Caco-2 (cell line): Measurements from ENCODE around the gene TAS1R3. TPM values are rescaled to one million over a fixed set of nuclear protein-coding genes. Genes with fewer than 3 reads are reported as not detected.

Source experiments
- BruUV-seq: library from RNA; stranded (reverse); fragments of 400-500 nt; replicated peaks from 2 replicates; lab custom pipeline; 2021; lab: Mats Ljungman, UMichigan
- CTCF ChIA-PET: fragments of 300-600 bp; sonication (Branson Sonifier 250); formaldehyde crosslinking; loops from one replicate; lab custom pipeline; 2022; ENCODE audit warnings: antibody characterized with exemption; lab: Charles Lee
- POLR2A ChIA-PET: fragments of 300-600 bp; sonication (Branson Sonifier 250); formaldehyde crosslinking; loops from one replicate; lab custom pipeline; 2022; ENCODE audit warnings: antibody characterized with exemption; lab: Charles Lee
- DNase-seq, 2 experiments: peaks; one replicate each; pipeline versions ENCODE4 v3.0.0 to v3.0.0-alpha.2; 2020 to 2022
- H3K27me3 ChIP-seq: replicated peaks from 2 replicates; pipeline ENCODE4 v1.6.0; 2011; ENCODE audit warnings: low read length; ENCODE audit not compliant: control insufficient read depth, insufficient read depth
- H3K36me3 ChIP-seq: 2 replicates; pipeline ENCODE4 v1.5.1; 2011; ENCODE audit warnings: low read length; ENCODE audit not compliant: control insufficient read depth, insufficient read depth
- H3K4me1 ChIP-seq: fragments of 250-450 bp; sonication (Bioruptor Pico); 2 replicates; pipeline ENCODE4 v1.5.1; 2020; ENCODE audit warnings: mild to moderate bottlenecking
- H3K4me3 ChIP-seq: 2 replicates; pipeline ENCODE4 v1.5.1; 2011; ENCODE audit warnings: low read depth, mild to moderate bottlenecking, control low read depth, low read length
- H3K9me3 ChIP-seq: fragments of 250-450 bp; sonication (Bioruptor Pico); 2 replicates; pipeline ENCODE4 v1.5.1; 2020; ENCODE audit warnings: mild to moderate bottlenecking, moderate library complexity
- H3K27ac Mint-ChIP-seq: one replicate; pipeline ENCODE4 v1.8.0; 2022; ENCODE audit warnings: mixed read lengths; ENCODE audit not compliant: unreplicated experiment
- H3K27me3 Mint-ChIP-seq: one replicate; pipeline ENCODE4 v1.8.0; 2022; ENCODE audit warnings: mixed read lengths; ENCODE audit not compliant: insufficient read depth, unreplicated experiment
- H3K36me3 Mint-ChIP-seq: one replicate; pipeline ENCODE4 v1.8.0; 2022; ENCODE audit warnings: mild to moderate bottlenecking, mixed read lengths; ENCODE audit not compliant: insufficient read depth, unreplicated experiment
- H3K4me1 Mint-ChIP-seq: one replicate; pipeline ENCODE4 v1.8.0; 2022; ENCODE audit warnings: low read depth, mixed read lengths; ENCODE audit not compliant: unreplicated experiment
- H3K4me3 Mint-ChIP-seq: one replicate; pipeline ENCODE4 v1.8.0; 2022; ENCODE audit warnings: mild to moderate bottlenecking, moderate library complexity, mixed read lengths; ENCODE audit not compliant: unreplicated experiment
- H3K9me3 Mint-ChIP-seq: one replicate; pipeline ENCODE4 v1.8.0; 2022; ENCODE audit warnings: mixed read lengths; ENCODE audit not compliant: unreplicated experiment
- CTCF ChIP-seq, 2 experiments: fragments of 200-600 bp in 1 of 2; IDR thresholded peaks; 1 replicate in 1 of 2; 2 replicates in 1 of 2; pipeline versions ENCODE4 v1.5.1 to v1.8.0; 2011 to 2022; ENCODE audit warnings: antibody characterized with exemption in 1 of 2, control low read depth in 1 of 2, inconsistent platforms in 1 of 2, low read depth in 1 of 2, low read length in 1 of 2, mild to moderate bottlenecking in 1 of 2, moderate library complexity in 1 of 2; ENCODE audit not compliant: insufficient read depth in 1 of 2, severe bottlenecking in 1 of 2, unreplicated experiment in 1 of 2
- intact Hi-C: fragments of 100-400 bp; cut with micrococcal nuclease; formaldehyde crosslinking; loops from one replicate; pipeline ENCODE4 v1.10.0; 2022; ENCODE audit not compliant: unreplicated experiment
- microRNA-seq: library from miRNA; unstranded; fragments of <30 nt; microRNA quantifications from one replicate; pipeline ENCODE4 v1.2.0, GENCODE V29; 2022
- total RNA-seq: library from RNA; stranded (reverse); gene quantifications from 2 replicates; pipeline ENCODE4 v1.2.3, GENCODE V29; 2022

TAS1R3 gene
- total RNA-seq, 1 experiment from 2014 or later = 0.29 TPM

DNA sequence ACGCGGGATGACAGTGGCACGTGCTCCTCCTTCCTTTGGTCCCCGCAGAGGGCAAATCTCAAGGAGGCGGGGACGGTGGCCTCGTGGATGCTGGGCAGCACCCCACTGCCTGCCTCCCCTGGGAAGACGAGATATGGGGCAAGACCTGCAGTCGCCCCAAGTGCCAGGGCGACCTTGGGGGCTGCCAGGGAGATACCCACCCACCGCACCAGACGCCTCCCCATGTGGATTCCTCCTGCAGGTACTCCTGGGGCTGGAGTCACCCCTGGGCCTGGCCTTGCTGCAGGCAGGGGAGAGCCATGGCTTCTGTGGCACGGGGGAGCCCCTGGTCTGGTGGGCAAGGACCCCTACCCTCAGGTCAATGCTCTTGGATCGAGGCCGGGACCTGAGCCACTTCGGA lies 49.8 kb downstream of the TAS1R3 start:
- Histone ChIP-seq H3K27me3 (no peaks in the 10 kb centered on the region), H3K9me3 (no peaks in the 10 kb centered on the region), H3K4me1 (no peaks in the 10 kb centered on the region), H3K4me3 (no peak overlapping the region), H3K36me3 (peaks cover 2% of the 10 kb centered on the region; the same call in 1 of the 2 replicates)
- Mint-ChIP-seq H3K4me1 (no peaks in the 10 kb centered on the region), H3K36me3 (peaks cover 15% of the 10 kb centered on the region), H3K4me3 (no peak overlapping the region), H3K27ac (no peak overlapping the region), H3K27me3 (no peaks in the 10 kb centered on the region), H3K9me3 (peaks cover 8% of the 10 kb centered on the region)
- ChIA-PET POLR2A (no interaction called here), CTCF (no interaction called here)
- no TSS peak for BruUV-seq
- intact Hi-C loops = no loop called here
- TF ChIP-seq CTCF (IDR thresholded peaks at IDR 0.05; ENCODE audit: insufficient read depth in 1 of 2, low read depth in 1 of 2, low read length in 1 of 2, severe bottlenecking in 1 of 2, unreplicated experiment in 1 of 2) = no peak
- DNase-seq = no peak

DNA sequence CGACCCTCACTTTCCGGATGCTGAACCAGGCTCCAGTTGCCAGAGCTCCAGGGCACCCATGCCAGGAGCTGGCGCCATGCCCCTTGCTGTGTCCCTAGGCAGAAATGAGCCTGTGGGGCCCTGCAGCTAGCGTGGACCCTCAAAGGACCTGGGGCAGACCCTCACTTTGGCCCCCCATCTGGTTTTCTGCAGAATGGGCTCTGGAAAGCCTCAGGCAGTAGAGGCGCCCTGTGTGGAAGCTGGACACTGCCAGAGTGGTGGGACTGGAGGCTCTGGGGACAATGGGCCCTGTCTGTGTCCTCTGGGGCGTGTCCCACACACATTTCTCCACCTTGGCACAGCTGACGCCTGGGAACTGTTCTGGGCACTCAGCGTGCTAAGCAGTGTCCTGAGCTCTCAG lies 50.2 kb downstream of the TAS1R3 start:
- Histone ChIP-seq H3K27me3 (no peaks in the 10 kb centered on the region), H3K9me3 (no peaks in the 10 kb centered on the region), H3K36me3 (peaks cover 2% of the 10 kb centered on the region; the same call in 1 of the 2 replicates), H3K4me3 (no peak overlapping the region), H3K4me1 (no peaks in the 10 kb centered on the region)
- Mint-ChIP-seq H3K27me3 (no peaks in the 10 kb centered on the region), H3K4me1 (no peaks in the 10 kb centered on the region), H3K9me3 (peaks cover 8% of the 10 kb centered on the region), H3K27ac (no peak overlapping the region), H3K36me3 (peaks cover 19% of the 10 kb centered on the region), H3K4me3 (no peak overlapping the region)
- no peak for DNase-seq
- intact Hi-C loops = no loop called here
- no peak for TF ChIP-seq CTCF (IDR thresholded peaks at IDR 0.05; ENCODE audit: insufficient read depth in 1 of 2, low read depth in 1 of 2, low read length in 1 of 2, severe bottlenecking in 1 of 2, unreplicated experiment in 1 of 2)
- no TSS peak for BruUV-seq
- CTCF ChIA-PET = no interaction called here
- POLR2A ChIA-PET = no interaction called here

Small RNA genes within 50 kb of the gene (microRNA-seq; reads per million reads assigned to microRNA genes)
- gene MIR6726 = 1.5 reads per million
- gene MIR6727 = 0.93 reads per million
- gene MIR6808 = 1.1 reads per million

Other genes starting within 250 kb of the TAS1R3 start
- 12.9 and 14.0 TPM in 2 replicates for gene C1orf159, start 215.2 kb upstream of the TAS1R3 start, total RNA-seq
- gene TTLL10, start 157.4 kb upstream of the TAS1R3 start, total RNA-seq = 0.29 and 1.2 TPM in 2 replicates
- gene TNFRSF18, start 124.7 kb upstream of the TAS1R3 start, total RNA-seq = not detected in 2 replicates
- not detected in 2 replicates for gene TNFRSF4, start 117.1 kb upstream of the TAS1R3 start, total RNA-seq
- gene SDF4, start 99.3 kb upstream of the TAS1R3 start, total RNA-seq = 138 and 140 TPM in 2 replicates
- gene B3GALT6, start 99.0 kb upstream of the TAS1R3 start, total RNA-seq = 24.8 and 25.3 TPM in 2 replicates
- gene C1QTNF12, start 84.6 kb upstream of the TAS1R3 start, total RNA-seq = 3.4 and 3.7 TPM in 2 replicates
- 57.2 and 62.7 TPM in 2 replicates for gene UBE2J2, start 57.4 kb upstream of the TAS1R3 start, total RNA-seq
- gene SCNN1D, start 50.8 kb upstream of the TAS1R3 start, total RNA-seq = 1.0 and 2.8 TPM in 2 replicates
- 46.6 and 48.5 TPM in 2 replicates for gene ACAP3, start 23.4 kb upstream of the TAS1R3 start, total RNA-seq
- gene PUSL1, start 22.7 kb upstream of the TAS1R3 start, total RNA-seq = 39.8 and 43.8 TPM in 2 replicates
- 103 and 115 TPM in 2 replicates for gene INTS11, start 6.6 kb upstream of the TAS1R3 start, total RNA-seq
- 16.2 and 16.8 TPM in 2 replicates for gene CPTP, start 6.5 kb upstream of the TAS1R3 start, total RNA-seq
- gene DVL1, start 18.1 kb downstream of the TAS1R3 start, total RNA-seq = 40.6 and 43.0 TPM in 2 replicates
- 4.9 and 5.0 TPM in 2 replicates for gene MXRA8, start 27.3 kb downstream of the TAS1R3 start, total RNA-seq
- 187 and 200 TPM in 2 replicates for gene AURKAIP1, start 43.9 kb downstream of the TAS1R3 start, total RNA-seq
- gene CCNL2, start 68.1 kb downstream of the TAS1R3 start, total RNA-seq = 145 and 147 TPM in 2 replicates
- 109 and 110 TPM in 2 replicates for gene MRPL20, start 76.0 kb downstream of the TAS1R3 start, total RNA-seq
- gene ANKRD65, start 90.0 kb downstream of the TAS1R3 start, total RNA-seq = 1.6 and 3.2 TPM in 2 replicates
- gene VWA1, start 104.4 kb downstream of the TAS1R3 start, total RNA-seq = 73.7 and 74.7 TPM in 2 replicates
- gene ATAD3C, start 118.4 kb downstream of the TAS1R3 start, total RNA-seq = 0.84 and 0.95 TPM in 2 replicates
- gene ATAD3B, start 140.5 kb downstream of the TAS1R3 start, total RNA-seq = 48.1 and 54.7 TPM in 2 replicates
- gene ATAD3A, start 180.9 kb downstream of the TAS1R3 start, total RNA-seq = 58.6 and 67.3 TPM in 2 replicates
- gene TMEM240, start 209.3 kb downstream of the TAS1R3 start, total RNA-seq = 1.0 and 1.2 TPM in 2 replicates
- 91.5 and 96.2 TPM in 2 replicates for gene SSU72, start 243.6 kb downstream of the TAS1R3 start, total RNA-seq